ENCODE results near the gene GRAMD1B. TPM values are rescaled to one million over a fixed set of nuclear protein-coding genes. Genes with fewer than 3 reads are reported as not detected.

Gene GRAMD1B
- total and polyA plus RNA-seq, 3 experiments from 2014 or later, result 2.1 to 28.2 (median 27.9) TPM

DNA sequence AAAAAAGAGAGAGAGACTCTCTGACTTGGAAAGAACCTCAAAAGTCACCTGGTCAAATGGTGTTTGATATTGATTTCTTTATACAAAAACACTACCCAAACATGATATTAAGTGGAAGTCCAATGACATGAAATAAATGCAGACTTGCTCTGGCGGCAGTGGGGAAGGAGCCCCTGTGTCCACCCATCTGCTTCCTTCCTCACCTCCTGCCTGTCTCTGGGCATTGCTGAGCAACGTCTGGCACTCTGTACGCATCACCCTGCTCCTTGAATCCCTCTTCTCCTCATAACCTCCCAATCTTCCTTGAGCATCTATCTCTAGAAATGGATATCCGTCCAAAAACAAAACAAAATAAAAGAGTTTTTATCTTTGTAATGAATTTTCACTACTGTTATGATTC is 39.9 kb upstream of the GRAMD1B start:
- Mint-ChIP-seq H3K27ac (no peak overlapping the region), H3K4me1 (no peaks in the 10 kb centered on the region), H3K9me3 (no peaks in the 10 kb centered on the region), H3K4me3 (no peak overlapping the region), H3K27me3 (no peaks in the 10 kb centered on the region), H3K36me3 (no peaks in the 10 kb centered on the region)
- Histone ChIP-seq H3K36me3 (ENCODE audit: insufficient read depth, low read length) (no peaks in the 10 kb centered on the region), H3K4me3 (ENCODE audit: low read length) (no peak overlapping the region), H3K27me3 (ENCODE audit: insufficient read depth, low read length, poor library complexity, severe bottlenecking) (no peaks in the 10 kb centered on the region), H3K4me1 (ENCODE audit: insufficient read depth, low read length) (no peaks in the 10 kb centered on the region), H3K9me3 (ENCODE audit: low read length) (no peaks in the 10 kb centered on the region), H3K27ac (ENCODE audit: low read depth, low read length) (no peak overlapping the region)
- CTCF ChIA-PET, result interaction anchor here (0.9 to 2.1 kb wide), 2 partner anchors 17 to 18 kb away, joined by 3 to 10 read pairs; no protein-coding TSS in a partner anchor
- DNase-seq, result no peak
- POLR2A ChIA-PET, result no interaction called here

DNA sequence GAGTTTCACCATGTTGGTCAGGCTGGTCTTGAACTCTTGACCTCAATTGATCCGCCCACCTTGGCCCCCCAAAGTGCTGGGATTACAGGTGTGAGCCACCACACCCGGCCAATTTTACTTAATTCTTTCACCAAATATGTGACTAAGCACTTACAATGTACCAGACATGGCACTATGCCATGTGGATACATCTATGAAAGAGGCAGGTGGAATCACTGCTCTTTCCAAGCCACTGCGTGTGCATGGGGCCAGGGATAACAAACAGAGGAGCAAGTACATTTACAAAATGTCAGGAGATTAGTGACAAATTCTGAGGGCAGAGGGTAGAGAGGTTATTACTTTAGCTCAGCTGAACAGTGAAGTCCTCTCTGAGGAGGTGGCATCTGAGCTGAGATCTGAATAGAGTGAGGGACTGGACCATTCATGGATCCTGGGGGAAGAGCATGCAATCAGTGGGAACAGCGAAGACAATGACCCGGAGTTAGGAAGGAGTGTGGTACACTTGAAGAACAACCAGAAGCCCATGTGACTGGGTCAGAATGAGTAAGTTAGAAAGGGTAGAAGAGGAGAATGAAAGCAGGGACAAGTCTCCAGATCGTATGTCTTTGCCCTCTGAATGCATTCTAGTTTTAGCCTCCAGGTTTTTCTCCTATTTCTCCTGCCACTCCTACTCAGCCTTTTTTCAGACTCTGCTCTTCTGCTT is 38.3 kb upstream of the GRAMD1B start:
- Mint-ChIP-seq H3K4me3 (no peak overlapping the region), H3K36me3 (no peaks in the 10 kb centered on the region), H3K4me1 (no peaks in the 10 kb centered on the region), H3K27ac (peak overlapping the region in 1 of 8 donors; percentile 2), H3K27me3 (no peaks in the 10 kb centered on the region), H3K9me3 (no peaks in the 10 kb centered on the region)
- H3K9me3 ChIP-seq (ENCODE audit: low read length), result no peaks in the 10 kb centered on the region
- no peaks in the 10 kb centered on the region for H3K4me1 ChIP-seq (ENCODE audit: insufficient read depth, low read length)
- no peak for DNase-seq
- no peaks in the 10 kb centered on the region for H3K36me3 ChIP-seq (ENCODE audit: insufficient read depth, low read length)
- H3K4me3 ChIP-seq (ENCODE audit: low read length), result no peak overlapping the region
- no peaks in the 10 kb centered on the region for H3K27me3 ChIP-seq (ENCODE audit: insufficient read depth, low read length, poor library complexity, severe bottlenecking)
- CTCF ChIA-PET, result no interaction called here
- no peak overlapping the region for H3K27ac ChIP-seq (ENCODE audit: low read depth, low read length)
- POLR2A ChIA-PET, result no interaction called here

DNA sequence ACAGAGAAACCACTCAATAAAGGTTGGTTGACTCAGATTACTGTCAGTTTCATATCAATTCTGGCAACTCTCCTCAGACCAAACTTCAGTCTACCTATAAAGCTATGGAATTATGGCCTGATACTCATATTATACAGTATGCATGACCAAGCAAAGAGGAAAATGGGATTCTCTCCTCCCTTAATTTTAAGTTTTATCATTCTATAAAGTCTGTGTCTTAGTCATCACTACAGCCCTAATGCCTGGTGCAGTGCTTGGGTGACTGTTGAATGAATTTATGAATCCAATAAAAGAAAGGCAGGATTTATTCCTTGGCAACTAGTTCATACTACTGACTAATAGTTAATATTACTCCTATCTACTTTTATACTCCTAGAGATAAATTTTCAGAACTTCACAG is 37.6 kb upstream of the GRAMD1B start:
- no peaks in the 10 kb centered on the region for H3K4me1 Mint-ChIP-seq
- ChIA-PET POLR2A (no interaction called here), CTCF (interaction anchor here (2.2 kb wide), 1 partner anchor 15 kb away, joined by 5 read pairs; no protein-coding TSS in a partner anchor)
- Histone ChIP-seq H3K27me3 (ENCODE audit: insufficient read depth, low read length, poor library complexity, severe bottlenecking) (no peaks in the 10 kb centered on the region), H3K9me3 (ENCODE audit: low read length) (no peaks in the 10 kb centered on the region), H3K36me3 (ENCODE audit: insufficient read depth, low read length) (no peaks in the 10 kb centered on the region), H3K27ac (ENCODE audit: low read depth, low read length) (no peak overlapping the region), H3K4me1 (ENCODE audit: insufficient read depth, low read length) (no peaks in the 10 kb centered on the region), H3K4me3 (ENCODE audit: low read length) (no peak overlapping the region)
- no peak for DNase-seq
- no peak overlapping the region for H3K4me3 Mint-ChIP-seq
- no peaks in the 10 kb centered on the region for H3K36me3 Mint-ChIP-seq
- no peak overlapping the region for H3K27ac Mint-ChIP-seq
- H3K9me3 Mint-ChIP-seq, result no peaks in the 10 kb centered on the region
- no peaks in the 10 kb centered on the region for H3K27me3 Mint-ChIP-seq

DNA sequence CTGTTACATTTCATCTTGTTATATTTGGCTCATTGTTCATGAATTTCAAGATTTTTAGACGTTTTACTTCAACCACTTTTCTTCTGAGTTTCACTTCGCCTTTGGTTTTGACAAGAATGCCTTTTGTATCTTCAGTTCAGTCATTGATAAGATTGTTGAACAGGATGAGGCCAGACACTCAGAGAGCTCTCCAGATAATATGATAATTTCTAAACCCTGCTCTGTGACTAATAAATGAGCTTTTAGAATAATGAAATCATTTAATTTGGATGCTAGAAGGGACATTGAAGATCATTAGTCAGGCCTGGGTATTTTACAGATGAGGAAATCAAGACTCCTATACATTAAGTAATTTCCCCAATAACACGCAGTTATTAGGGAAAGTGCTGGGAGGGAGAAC is 37.2 kb upstream of the GRAMD1B start:
- Mint-ChIP-seq H3K27ac (no peak overlapping the region), H3K9me3 (no peaks in the 10 kb centered on the region), H3K4me1 (no peaks in the 10 kb centered on the region), H3K36me3 (no peaks in the 10 kb centered on the region), H3K4me3 (no peak overlapping the region), H3K27me3 (peaks cover 0 to 2% of the 10 kb centered on the region in 2 donors)
- Histone ChIP-seq H3K27ac (ENCODE audit: low read depth, low read length) (no peak overlapping the region), H3K27me3 (ENCODE audit: insufficient read depth, low read length, poor library complexity, severe bottlenecking) (no peaks in the 10 kb centered on the region), H3K4me3 (ENCODE audit: low read length) (no peak overlapping the region), H3K4me1 (ENCODE audit: insufficient read depth, low read length) (no peaks in the 10 kb centered on the region), H3K9me3 (ENCODE audit: low read length) (no peaks in the 10 kb centered on the region), H3K36me3 (ENCODE audit: insufficient read depth, low read length) (no peaks in the 10 kb centered on the region)
- ChIA-PET POLR2A (no interaction called here), CTCF (interaction anchor here (2.2 kb wide), 1 partner anchor 14 kb away, joined by 5 read pairs; no protein-coding TSS in a partner anchor)
- no peak for DNase-seq

DNA sequence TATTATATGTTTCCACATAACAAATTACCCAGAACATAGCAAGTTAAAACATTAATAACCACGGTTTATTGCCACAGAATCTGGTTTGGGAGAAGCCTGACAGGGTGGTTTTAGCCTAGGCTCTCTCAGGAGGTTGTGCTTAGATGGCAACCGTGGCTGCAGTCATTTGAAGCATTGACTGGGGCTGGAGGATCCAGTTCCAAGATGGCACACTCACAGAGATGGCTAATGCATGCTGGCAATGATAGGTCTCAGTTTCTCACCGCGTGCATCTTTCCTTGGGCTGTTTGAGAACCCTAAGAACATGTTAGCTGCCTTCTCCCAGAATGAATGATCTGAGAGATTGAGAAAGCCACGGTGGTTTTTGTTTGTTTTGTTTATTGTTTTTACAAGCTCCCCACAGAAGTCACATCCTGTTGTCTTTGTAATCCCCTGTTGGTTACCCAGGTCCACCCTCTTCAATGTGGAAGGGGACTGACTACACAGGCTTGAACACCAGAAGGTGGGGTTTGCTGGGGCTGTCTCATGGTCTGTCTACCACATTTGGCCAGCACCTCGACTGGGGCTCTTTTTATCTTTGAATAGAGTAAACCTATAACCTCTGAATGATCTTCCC is 36.6 kb upstream of the GRAMD1B start:
- no peak overlapping the region for H3K27ac ChIP-seq (ENCODE audit: low read depth, low read length)
- ChIA-PET POLR2A (no interaction called here), CTCF (interaction anchor here (2.2 kb wide), 1 partner anchor 14 kb away, joined by 5 read pairs; no protein-coding TSS in a partner anchor)
- no peaks in the 10 kb centered on the region for H3K4me1 Mint-ChIP-seq
- H3K27ac Mint-ChIP-seq, result no peak overlapping the region
- no peak overlapping the region for H3K4me3 Mint-ChIP-seq
- no peaks in the 10 kb centered on the region for H3K27me3 ChIP-seq (ENCODE audit: insufficient read depth, low read length, poor library complexity, severe bottlenecking)
- H3K4me1 ChIP-seq (ENCODE audit: insufficient read depth, low read length), result no peaks in the 10 kb centered on the region
- no peaks in the 10 kb centered on the region for H3K9me3 ChIP-seq (ENCODE audit: low read length)
- no peaks in the 10 kb centered on the region for H3K36me3 ChIP-seq (ENCODE audit: insufficient read depth, low read length)
- H3K4me3 ChIP-seq (ENCODE audit: low read length), result no peak overlapping the region
- no peak for DNase-seq
- peaks cover 0 to 3% of the 10 kb centered on the region in 2 donors for H3K27me3 Mint-ChIP-seq
- no peaks in the 10 kb centered on the region for H3K9me3 Mint-ChIP-seq
- H3K36me3 Mint-ChIP-seq, result no peaks in the 10 kb centered on the region

DNA sequence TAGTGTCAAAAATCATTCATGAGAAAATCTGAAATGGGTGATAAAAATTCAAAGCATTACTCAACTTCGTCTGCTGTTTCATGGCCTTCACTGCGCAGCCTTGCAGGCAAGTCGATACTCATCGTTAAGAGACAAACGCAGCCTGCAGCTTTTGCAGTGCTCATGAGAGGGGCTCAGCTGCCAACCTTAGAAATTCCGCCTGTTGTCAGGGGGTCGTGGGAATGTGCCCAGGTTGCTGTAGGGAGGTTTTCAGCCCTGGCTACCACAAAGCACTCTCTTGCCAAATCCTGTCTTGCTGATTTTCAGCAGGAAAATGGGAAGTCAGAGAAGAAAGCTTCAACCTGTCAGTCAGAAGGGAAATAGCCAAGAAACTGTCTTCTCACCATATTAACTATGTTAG is 25.4 kb upstream of the GRAMD1B start:
- Mint-ChIP-seq H3K27ac (peak overlapping the region in 2 of 8 donors; percentile 31 to 37), H3K36me3 (no peaks in the 10 kb centered on the region), H3K4me1 (peaks cover 0 to 6% (median 5%) of the 10 kb centered on the region in 3 donors), H3K27me3 (peaks cover 0 to 7% of the 10 kb centered on the region in 2 donors), H3K9me3 (no peaks in the 10 kb centered on the region), H3K4me3 (no peak overlapping the region)
- Histone ChIP-seq H3K27me3 (ENCODE audit: insufficient read depth, low read length, poor library complexity, severe bottlenecking) (no peaks in the 10 kb centered on the region), H3K4me1 (ENCODE audit: insufficient read depth, low read length) (no peaks in the 10 kb centered on the region), H3K9me3 (ENCODE audit: low read length) (no peaks in the 10 kb centered on the region), H3K27ac (ENCODE audit: low read depth, low read length) (no peak overlapping the region), H3K36me3 (ENCODE audit: insufficient read depth, low read length) (no peaks in the 10 kb centered on the region), H3K4me3 (ENCODE audit: low read length) (no peak overlapping the region)
- no peak for DNase-seq
- ChIA-PET CTCF (interaction anchor here (1.6 to 7.5 kb wide), 2 partner anchors 9 to 75 kb away, joined by 5 to 152 read pairs; no protein-coding TSS in a partner anchor), POLR2A (no interaction called here)

DNA sequence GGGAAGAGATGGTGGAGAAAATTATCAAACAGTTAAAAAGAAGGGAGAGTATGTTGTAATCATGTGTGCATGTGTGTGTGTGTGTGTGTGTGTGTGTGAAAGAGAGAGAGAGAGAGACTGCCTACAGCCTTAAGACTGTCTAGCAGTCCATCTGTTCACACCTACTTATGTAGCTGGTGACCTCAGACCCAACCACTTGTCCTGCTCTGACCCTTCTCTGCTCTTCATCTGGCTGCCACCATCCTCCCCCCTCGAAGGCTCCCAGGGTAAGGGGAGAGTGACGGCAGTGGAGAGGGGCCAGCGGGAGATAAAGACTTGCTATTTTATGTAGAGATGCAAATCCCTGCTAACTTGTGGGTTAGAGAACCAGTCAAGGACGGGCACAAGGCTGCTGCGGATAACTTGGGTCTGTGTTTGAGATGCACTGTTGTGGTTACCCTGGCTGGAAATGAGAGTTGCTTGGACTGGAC is 24.9 kb upstream of the GRAMD1B start:
- H3K27ac Mint-ChIP-seq, result peak overlapping the region in 1 of 8 donors; percentile 37
- Histone ChIP-seq H3K4me3 (ENCODE audit: low read length) (no peak overlapping the region), H3K27me3 (ENCODE audit: insufficient read depth, low read length, poor library complexity, severe bottlenecking) (no peaks in the 10 kb centered on the region), H3K4me1 (ENCODE audit: insufficient read depth, low read length) (no peaks in the 10 kb centered on the region), H3K27ac (ENCODE audit: low read depth, low read length) (no peak overlapping the region), H3K9me3 (ENCODE audit: low read length) (no peaks in the 10 kb centered on the region), H3K36me3 (ENCODE audit: insufficient read depth, low read length) (no peaks in the 10 kb centered on the region)
- peaks cover 0 to 6% (median 5%) of the 10 kb centered on the region in 3 donors for H3K4me1 Mint-ChIP-seq
- H3K4me3 Mint-ChIP-seq, result no peak overlapping the region
- H3K9me3 Mint-ChIP-seq, result no peaks in the 10 kb centered on the region
- H3K36me3 Mint-ChIP-seq, result no peaks in the 10 kb centered on the region
- ChIA-PET CTCF (interaction anchor here (1.6 to 7.5 kb wide), 2 partner anchors 9 to 74 kb away, joined by 5 to 152 read pairs; no protein-coding TSS in a partner anchor), POLR2A (no interaction called here)
- peaks cover 1 to 5% of the 10 kb centered on the region in 2 donors for H3K27me3 Mint-ChIP-seq
- no peak for DNase-seq

GRCh38 chr11:123406441-123407129 is 23.5 kb upstream of the GRAMD1B start:
- H3K27ac Mint-ChIP-seq, result peak overlapping the region in 1 of 8 donors; percentile 47
- ChIA-PET CTCF (interaction anchor here (1.0 to 7.5 kb wide), 25 partner anchors 10 to 174 kb away, joined by 3 to 152 read pairs (median 8); partner anchors contain the start of gene GRAMD1B), POLR2A (interaction anchor here (1.2 kb wide), 1 partner anchor 72 kb away, joined by 6 read pairs; no protein-coding TSS in a partner anchor)
- H3K4me1 Mint-ChIP-seq, result peaks cover 0 to 6% (median 5%) of the 10 kb centered on the region in 3 donors
- no peak overlapping the region for H3K4me3 Mint-ChIP-seq
- Histone ChIP-seq H3K4me1 (ENCODE audit: insufficient read depth, low read length) (no peaks in the 10 kb centered on the region), H3K36me3 (ENCODE audit: insufficient read depth, low read length) (no peaks in the 10 kb centered on the region), H3K9me3 (ENCODE audit: low read length) (no peaks in the 10 kb centered on the region), H3K4me3 (ENCODE audit: low read length) (no peak overlapping the region), H3K27me3 (ENCODE audit: insufficient read depth, low read length, poor library complexity, severe bottlenecking) (no peaks in the 10 kb centered on the region), H3K27ac (ENCODE audit: low read depth, low read length) (no peak overlapping the region)
- H3K9me3 Mint-ChIP-seq, result no peaks in the 10 kb centered on the region
- no peaks in the 10 kb centered on the region for H3K36me3 Mint-ChIP-seq
- no peak for DNase-seq
- H3K27me3 Mint-ChIP-seq, result peaks cover 1 to 5% of the 10 kb centered on the region in 2 donors
